ENCODE results near the gene KRTAP22-1. TPM values are rescaled to one million over a fixed set of nuclear protein-coding genes. Genes with fewer than 3 reads are reported as not detected.

The KRTAP22-1 gene
- total RNA-seq, 1 donor: not detected

DNA sequence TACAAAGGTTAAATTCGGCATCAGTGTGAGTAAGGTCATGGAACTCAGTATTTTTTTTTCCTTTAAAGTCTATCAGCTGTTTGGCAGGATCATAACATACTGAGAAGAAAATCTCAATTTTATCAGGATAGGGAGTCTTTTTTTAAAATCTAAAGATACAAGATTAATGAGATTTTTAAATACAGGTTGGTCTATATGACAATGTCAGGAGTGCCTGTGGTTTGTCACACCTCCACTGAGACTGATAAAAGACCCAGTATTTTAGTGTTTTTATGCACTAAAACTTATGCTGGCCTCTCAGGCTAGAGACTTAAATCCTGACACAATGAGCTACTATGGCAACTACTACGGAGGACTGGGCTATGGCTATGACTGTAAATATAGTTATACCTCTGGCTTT lies 41.7 kb downstream of the KRTAP22-1 start, which contains the start of gene KRTAP20-3:
Gene KRTAP20-3 (plus strand): TSS at position 301 of the 400 bp plus-strand sequence.
- H3K27me3 ChIP-seq (ENCODE audit: insufficient read depth, low read length): no peaks in the 10 kb centered on the region
- TF ChIP-seq, protein P1, sequence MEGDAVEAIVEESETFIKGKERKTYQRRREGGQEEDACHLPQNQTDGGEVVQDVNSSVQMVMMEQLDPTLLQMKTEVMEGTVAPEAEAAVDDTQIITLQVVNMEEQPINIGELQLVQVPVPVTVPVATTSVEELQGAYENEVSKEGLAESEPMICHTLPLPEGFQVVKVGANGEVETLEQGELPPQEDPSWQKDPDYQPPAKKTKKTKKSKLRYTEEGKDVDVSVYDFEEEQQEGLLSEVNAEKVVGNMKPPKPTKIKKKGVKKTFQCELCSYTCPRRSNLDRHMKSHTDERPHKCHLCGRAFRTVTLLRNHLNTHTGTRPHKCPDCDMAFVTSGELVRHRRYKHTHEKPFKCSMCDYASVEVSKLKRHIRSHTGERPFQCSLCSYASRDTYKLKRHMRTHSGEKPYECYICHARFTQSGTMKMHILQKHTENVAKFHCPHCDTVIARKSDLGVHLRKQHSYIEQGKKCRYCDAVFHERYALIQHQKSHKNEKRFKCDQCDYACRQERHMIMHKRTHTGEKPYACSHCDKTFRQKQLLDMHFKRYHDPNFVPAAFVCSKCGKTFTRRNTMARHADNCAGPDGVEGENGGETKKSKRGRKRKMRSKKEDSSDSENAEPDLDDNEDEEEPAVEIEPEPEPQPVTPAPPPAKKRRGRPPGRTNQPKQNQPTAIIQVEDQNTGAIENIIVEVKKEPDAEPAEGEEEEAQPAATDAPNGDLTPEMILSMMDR (IDR thresholded peaks at IDR 0.05; ENCODE audit: extremely low read depth, low read depth, low read length): no peak
- no peak within 1 kb of the TSS for H2AFZ ChIP-seq (ENCODE audit: low read length)

DNA sequence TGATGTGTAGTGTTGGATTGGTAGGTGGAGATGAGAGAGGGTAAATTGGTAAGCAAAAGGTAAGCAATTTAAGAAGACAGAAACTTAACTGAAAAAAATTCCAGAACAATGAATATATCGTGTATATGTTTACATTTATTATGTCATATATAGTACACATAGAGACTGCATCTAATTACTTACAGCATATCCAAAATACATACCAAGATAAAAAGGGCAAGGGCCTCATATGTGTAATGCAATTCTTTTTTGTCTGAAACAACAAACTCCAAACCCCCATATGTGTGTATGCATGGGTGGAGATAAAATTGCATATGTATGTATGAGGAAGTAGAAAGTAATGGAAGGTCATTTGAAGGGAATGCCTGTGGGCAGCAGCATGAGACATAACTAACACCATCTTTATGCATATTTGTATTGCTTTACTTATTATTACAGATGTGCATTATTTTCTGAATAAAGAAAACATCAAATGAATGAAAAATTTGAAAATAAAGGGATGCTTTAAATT lies 46.1 kb downstream of the KRTAP22-1 start:
- no peaks in the 10 kb centered on the region for H3K9me3 ChIP-seq (ENCODE audit: low read depth, low read length)
- no peak overlapping the region for H3K4me3 ChIP-seq (ENCODE audit: insufficient read depth, low read length)
- TF ChIP-seq, protein P1 (IDR thresholded peaks at IDR 0.05; ENCODE audit: extremely low read depth, low read depth, low read length): no peak
- H3K4me1 ChIP-seq (ENCODE audit: insufficient read depth, low read length): no peaks in the 10 kb centered on the region
- H4K20me1 ChIP-seq (ENCODE audit: insufficient read depth, low read length): no peaks in the 10 kb centered on the region
- no peak overlapping the region for H2AFZ ChIP-seq (ENCODE audit: low read length)
- no peaks in the 10 kb centered on the region for H3K36me3 ChIP-seq (ENCODE audit: insufficient read depth, low read length)
- no peak overlapping the region for H3K4me2 ChIP-seq (ENCODE audit: insufficient read depth, low read length)
- DNase-seq (ENCODE audit: insufficient read length, low spot score, missing footprints): no peak
- H3K27me3 ChIP-seq (ENCODE audit: insufficient read depth, low read length): no peaks in the 10 kb centered on the region
- no peaks in the 10 kb centered on the region for H3K79me2 ChIP-seq (ENCODE audit: insufficient read depth, low read length)
- H3K27ac ChIP-seq (ENCODE audit: low read depth, low read length): no peak overlapping the region

More for the DNA sequence above, 41.7 kb downstream of the KRTAP22-1 start, which contains the start of gene KRTAP20-3:
- H3K27ac ChIP-seq (ENCODE audit: low read depth, low read length): no peak within 1 kb of the TSS
- H3K4me3 ChIP-seq (ENCODE audit: insufficient read depth, low read length): no peak within 1 kb of the TSS
- H3K79me2 ChIP-seq (ENCODE audit: insufficient read depth, low read length): no peaks in the 10 kb centered on the region
- no peaks in the 10 kb centered on the region for H3K4me1 ChIP-seq (ENCODE audit: insufficient read depth, low read length)
- no peaks in the 10 kb centered on the region for H4K20me1 ChIP-seq (ENCODE audit: insufficient read depth, low read length)
- no peaks in the 10 kb centered on the region for H3K9me3 ChIP-seq (ENCODE audit: low read depth, low read length)
- H3K36me3 ChIP-seq (ENCODE audit: insufficient read depth, low read length): no peaks in the 10 kb centered on the region
- no peak for DNase-seq (ENCODE audit: insufficient read length, low spot score, missing footprints)
- no peak within 1 kb of the TSS for H3K4me2 ChIP-seq (ENCODE audit: insufficient read depth, low read length)

Small RNAs within 50 kb of the gene (small RNA-seq; reads per million reads assigned to genes)
- gene KRTAP20-1 (not detected), gene KRTAP20-3 (not detected), gene KRTAP20-4 (not detected), gene KRTAP22-1 (not detected), gene KRTAP22-2 (not detected)

Other genes starting within 250 kb of the KRTAP22-1 start
- gene KRTAP13-2, start 228.8 kb upstream of the KRTAP22-1 start, total RNA-seq: not detected in 2 replicates
- not detected in 2 replicates for gene KRTAP13-1, start 205.1 kb upstream of the KRTAP22-1 start, total RNA-seq
- not detected in 2 replicates for gene KRTAP13-3, start 175.2 kb upstream of the KRTAP22-1 start, total RNA-seq
- not detected in 2 replicates for gene KRTAP13-4, start 170.9 kb upstream of the KRTAP22-1 start, total RNA-seq
- not detected in 2 replicates for gene KRTAP15-1, start 160.8 kb upstream of the KRTAP22-1 start, total RNA-seq
- not detected in 2 replicates for gene KRTAP19-1, start 120.7 kb upstream of the KRTAP22-1 start, total RNA-seq
- gene KRTAP19-2, start 113.7 kb upstream of the KRTAP22-1 start, total RNA-seq: not detected in 2 replicates
- not detected in 2 replicates for gene KRTAP19-3, start 109.1 kb upstream of the KRTAP22-1 start, total RNA-seq
- not detected in 2 replicates for gene KRTAP19-4, start 103.9 kb upstream of the KRTAP22-1 start, total RNA-seq
- not detected in 2 replicates for gene KRTAP19-5, start 98.9 kb upstream of the KRTAP22-1 start, total RNA-seq
- not detected in 2 replicates for gene KRTAP19-6, start 59.2 kb upstream of the KRTAP22-1 start, total RNA-seq
- not detected in 2 replicates for gene KRTAP19-7, start 39.8 kb upstream of the KRTAP22-1 start, total RNA-seq
- gene KRTAP22-2, start 10.7 kb upstream of the KRTAP22-1 start, total RNA-seq: not detected in 2 replicates
- not detected in 2 replicates for gene KRTAP6-3, start 8.6 kb upstream of the KRTAP22-1 start, total RNA-seq
- gene KRTAP6-2, start 2.2 kb upstream of the KRTAP22-1 start, total RNA-seq: not detected in 2 replicates
- gene KRTAP6-1, start 12.8 kb downstream of the KRTAP22-1 start, total RNA-seq: not detected in 2 replicates
- gene KRTAP20-1, start 15.3 kb downstream of the KRTAP22-1 start, total RNA-seq: not detected in 2 replicates
- gene KRTAP20-4, start 19.5 kb downstream of the KRTAP22-1 start, total RNA-seq: not detected in 2 replicates
- gene KRTAP20-2, start 34.1 kb downstream of the KRTAP22-1 start, total RNA-seq: not detected in 2 replicates
- gene KRTAP20-3, start 41.8 kb downstream of the KRTAP22-1 start, total RNA-seq: not detected in 2 replicates
- gene KRTAP21-3, start 117.7 kb downstream of the KRTAP22-1 start, total RNA-seq: not detected in 2 replicates
- gene KRTAP21-2, start 146.2 kb downstream of the KRTAP22-1 start, total RNA-seq: not detected in 2 replicates
- gene KRTAP21-1, start 154.3 kb downstream of the KRTAP22-1 start, total RNA-seq: not detected in 2 replicates
- not detected in 2 replicates for gene KRTAP8-1, start 212.2 kb downstream of the KRTAP22-1 start, total RNA-seq
- gene KRTAP7-1, start 228.7 kb downstream of the KRTAP22-1 start, total RNA-seq: not detected in 2 replicates